ENCODE data around the gene PRKCE.
A peak's percentile ranks its signal among the peaks of the same experiment; 100 is the strongest.

The PRKCE gene

DNA sequence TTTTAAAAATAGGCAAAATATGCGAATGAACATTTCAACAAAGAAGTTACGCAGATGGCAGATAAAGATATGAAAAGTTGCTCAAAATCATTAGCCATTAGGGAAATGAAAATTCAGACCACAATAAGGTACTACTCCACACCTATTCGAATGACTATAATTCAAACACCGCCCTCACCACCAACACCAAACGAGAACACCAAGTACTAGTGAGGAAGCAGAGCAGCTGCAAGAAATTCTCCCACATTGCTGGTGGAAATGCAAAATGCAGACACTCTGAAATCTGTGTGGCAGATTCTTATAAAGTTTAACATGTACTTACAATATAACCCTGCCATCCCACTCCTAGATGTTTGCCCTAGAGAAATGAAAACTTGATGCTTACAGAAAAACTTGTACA lies 17.3 kb upstream of the PRKCE start:
- no peak for DNase-seq

DNA sequence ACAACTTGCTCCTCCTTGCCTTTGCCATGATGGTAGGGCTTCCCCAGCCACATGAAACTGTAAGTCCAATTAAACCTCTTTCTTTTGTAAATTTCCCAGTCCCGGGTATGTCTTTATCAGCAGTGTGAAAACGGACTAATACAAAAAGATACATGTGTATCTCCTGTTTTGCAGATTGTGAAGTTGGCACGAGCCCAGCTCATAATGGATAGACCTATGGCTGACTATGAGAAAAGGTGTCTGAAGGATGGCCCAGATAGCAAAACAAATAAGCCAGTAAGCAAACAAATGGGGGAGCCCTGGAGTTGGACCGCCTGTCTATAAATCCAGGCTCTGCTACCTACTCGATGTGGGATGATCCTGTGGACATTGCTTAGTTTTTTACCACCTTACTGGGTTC lies 15.5 kb upstream of the PRKCE start:
- DNase-seq = no peak

DNA sequence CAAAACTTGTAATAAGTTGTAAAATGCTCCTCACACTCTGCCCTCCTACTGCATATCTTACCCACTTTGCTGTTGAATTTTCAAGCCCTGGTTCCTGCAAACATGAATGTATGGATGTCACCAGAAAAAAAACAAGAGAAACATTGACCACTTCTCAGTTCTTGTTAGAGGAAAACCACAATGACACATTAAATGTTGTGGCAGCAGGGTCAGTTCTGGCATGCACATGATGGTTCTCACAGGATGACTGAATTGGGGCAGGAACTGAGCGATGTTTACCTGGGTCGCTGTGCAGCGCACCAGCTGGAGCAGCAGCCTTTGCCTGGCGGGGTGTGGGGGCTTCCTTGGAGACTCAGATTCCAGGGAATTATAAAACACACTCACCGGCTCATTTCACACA lies 14.0 kb upstream of the PRKCE start:
- DNase-seq = no peak

DNA sequence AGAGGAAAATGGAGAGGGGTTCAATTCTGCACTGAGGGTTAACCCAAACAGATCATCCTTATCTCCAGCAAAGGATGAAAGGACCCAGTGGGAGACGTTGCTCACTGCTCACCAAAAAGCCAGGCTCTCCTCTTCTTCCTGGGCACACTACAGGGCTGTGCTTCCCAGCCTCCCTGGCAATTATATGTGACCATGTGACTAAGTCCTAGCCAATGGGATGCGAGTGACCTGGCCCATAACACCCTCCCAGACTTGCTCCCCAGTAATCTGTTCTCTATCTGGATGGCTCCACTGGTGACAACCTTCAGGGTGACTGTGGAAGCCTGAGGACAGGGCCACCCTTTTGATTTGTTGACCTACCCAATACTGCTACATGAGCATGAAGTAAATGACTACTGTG lies 10.9 kb upstream of the PRKCE start:
- DNase-seq = no peak

DNA sequence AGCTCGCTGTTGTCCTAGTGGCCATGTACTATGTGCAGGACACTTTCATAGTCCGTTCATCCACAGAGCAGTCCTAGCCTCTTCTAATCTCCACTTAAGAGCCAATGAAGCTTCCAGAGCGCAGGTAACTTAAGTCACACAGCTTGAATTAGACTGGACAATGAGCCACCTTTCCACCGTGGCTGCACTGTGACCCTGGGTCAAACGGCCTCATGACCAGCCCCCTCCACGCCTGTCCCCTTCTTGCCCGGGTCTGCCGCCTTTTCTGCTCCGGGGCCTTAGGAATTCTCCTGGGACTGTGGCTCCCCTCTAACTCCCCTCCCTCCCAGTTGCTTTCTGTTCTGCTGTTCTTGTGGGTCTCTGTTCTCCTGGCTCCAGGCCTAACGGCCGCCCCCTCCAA lies 8.4 kb upstream of the PRKCE start:
- no peak for DNase-seq

DNA sequence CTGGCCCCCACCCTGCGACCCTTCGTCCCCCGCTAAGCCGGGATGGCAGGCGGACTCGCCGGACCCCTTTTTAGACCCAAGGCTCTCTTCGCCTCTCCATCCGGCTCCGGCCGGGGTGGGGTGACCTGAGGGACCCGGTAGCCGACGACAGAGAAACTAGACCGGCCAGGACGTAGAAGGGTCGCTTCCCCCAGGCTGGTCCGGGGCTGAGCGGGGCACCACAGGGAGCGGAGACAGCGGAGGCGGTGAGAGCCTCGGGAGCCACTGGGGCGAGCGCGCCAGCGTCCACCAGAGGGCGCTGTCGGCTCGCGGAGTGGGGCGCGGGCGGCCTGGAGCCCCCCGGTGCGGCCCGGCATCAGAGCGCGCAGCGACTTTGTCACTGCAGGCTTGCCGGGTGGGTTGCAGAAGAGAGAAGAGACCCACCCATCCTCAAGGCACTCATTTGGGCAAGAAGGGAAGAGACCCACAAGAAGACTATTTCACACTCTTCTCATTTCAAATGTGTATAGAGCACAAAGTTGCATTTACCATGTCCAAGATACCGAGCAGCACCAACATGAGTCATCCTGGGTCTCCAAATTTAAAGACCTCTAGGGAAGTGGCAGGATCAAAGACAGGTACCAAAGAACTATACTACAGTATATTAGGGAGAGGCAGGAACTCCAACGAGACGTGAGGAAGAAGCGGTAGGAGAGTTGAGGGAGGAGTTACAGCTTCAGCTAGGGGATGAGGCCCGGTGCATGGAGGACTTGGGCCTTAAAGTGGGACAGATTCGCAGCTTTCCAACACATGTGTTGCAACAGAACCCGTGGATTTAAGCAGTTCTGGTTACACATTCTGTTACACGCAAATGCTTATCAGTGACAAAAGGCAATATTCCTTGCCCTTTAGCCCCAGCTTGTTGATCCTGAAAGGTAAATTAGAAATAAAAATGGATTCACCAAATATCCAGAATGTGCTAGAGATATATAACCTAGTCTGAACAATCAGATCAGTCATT lies 7.6 kb upstream of the PRKCE start:
- peak; percentile 68 for DNase-seq

DNA sequence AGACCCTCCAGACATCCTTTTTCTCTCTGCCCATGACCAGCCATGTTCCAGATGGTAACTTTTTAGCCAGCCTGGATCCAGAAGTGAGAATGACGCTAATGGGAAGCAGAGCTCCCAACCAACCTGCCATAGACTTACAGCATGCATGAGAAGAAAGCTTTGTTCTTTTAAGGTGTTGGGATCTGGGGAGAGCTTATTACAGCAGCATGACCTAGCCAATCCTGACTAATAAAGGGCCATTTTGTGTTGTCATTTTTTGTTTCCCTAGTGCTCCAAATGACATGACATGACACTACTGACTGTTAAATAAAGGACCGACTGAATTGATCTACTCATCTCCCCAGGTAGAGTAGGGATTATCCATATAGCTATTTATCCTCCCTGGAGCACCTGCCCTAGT lies 5.2 kb upstream of the PRKCE start:
- DNase-seq = no peak

DNA sequence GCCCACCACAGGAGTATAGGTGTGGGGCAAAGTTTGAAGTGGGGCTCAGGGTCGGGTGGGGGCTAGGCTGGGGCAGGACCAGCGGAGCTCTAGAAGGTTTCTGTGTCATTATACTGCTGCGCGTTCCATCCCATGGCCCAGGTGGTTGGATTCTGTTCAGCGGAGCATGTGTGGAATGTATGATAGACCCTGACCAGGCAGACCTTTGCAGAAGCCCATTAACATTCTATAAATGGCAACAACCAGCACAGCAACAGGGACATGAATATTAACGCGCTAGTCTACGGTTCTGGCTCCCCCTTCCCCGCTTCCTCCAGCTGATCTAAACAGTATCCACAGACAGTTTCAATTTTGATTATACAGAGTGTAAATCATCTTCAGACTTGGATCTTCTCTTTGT lies 4.1 kb upstream of the PRKCE start:
- DNase-seq = no peak

DNA sequence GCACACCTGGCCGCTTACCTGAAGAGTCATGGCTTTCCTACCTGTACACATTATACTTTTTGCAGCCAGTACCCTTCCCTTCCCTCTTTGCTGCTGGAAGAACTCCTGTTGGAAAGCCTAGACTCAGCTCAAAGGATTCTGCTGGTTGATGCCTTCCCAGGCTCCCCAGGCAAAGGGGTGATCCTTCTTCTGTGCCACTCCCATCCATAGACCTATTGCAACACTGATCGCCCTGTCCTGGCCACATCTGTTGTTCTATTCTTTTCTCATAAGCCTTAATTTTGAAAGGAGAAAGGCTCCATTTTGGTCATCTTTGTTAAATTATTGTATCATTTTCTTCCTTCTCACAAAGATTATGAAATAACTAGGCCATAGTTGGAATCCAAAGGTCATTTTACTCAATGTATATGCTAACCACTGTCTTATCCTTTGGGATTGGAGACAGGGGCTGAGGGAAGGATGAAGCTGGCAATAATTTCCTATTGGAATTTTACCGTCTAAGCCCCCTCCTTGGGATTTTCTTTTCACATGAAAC lies 3.4 kb upstream of the PRKCE start:
- no peak for DNase-seq

DNA sequence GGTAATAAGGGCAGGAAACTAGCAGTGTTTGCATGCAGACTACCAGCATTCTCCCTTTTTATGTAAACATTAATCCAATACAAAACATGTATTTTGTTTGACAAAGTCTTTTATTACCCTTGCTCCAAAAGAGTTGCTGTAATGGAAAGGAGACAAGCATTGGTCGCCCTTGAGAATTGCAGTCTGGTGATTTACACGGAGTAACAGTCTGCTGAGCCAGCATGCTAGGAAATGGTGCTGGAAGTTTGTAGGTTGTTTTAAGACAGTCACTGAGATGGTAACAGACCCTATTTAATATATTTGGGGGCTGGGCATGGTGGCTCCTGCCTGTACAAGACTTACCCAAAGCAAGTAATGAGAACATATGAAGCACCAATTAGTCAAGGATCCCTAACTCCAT lies 2.8 kb upstream of the PRKCE start:
- DNase-seq = no peak

DNA sequence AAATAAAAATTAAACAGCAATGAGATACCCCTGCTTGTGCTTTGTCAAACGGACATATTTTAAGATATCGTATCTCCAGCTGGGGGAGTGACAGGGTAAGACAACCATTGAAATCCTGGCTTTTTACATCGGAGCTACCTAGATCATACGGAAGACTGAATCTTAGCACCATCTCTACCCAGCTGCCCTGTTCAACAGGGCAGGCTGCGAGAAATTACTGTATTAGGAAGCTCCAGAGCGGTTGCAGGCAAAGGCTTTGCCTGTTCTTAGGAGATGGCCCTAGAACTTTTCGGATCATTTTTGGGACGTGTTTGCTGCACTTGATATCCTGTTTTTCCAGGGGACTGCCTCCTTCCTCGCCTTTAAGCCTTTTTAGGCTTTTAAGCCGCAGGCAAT lies 2.0 kb upstream of the PRKCE start:
- DNase-seq = no peak

DNA sequence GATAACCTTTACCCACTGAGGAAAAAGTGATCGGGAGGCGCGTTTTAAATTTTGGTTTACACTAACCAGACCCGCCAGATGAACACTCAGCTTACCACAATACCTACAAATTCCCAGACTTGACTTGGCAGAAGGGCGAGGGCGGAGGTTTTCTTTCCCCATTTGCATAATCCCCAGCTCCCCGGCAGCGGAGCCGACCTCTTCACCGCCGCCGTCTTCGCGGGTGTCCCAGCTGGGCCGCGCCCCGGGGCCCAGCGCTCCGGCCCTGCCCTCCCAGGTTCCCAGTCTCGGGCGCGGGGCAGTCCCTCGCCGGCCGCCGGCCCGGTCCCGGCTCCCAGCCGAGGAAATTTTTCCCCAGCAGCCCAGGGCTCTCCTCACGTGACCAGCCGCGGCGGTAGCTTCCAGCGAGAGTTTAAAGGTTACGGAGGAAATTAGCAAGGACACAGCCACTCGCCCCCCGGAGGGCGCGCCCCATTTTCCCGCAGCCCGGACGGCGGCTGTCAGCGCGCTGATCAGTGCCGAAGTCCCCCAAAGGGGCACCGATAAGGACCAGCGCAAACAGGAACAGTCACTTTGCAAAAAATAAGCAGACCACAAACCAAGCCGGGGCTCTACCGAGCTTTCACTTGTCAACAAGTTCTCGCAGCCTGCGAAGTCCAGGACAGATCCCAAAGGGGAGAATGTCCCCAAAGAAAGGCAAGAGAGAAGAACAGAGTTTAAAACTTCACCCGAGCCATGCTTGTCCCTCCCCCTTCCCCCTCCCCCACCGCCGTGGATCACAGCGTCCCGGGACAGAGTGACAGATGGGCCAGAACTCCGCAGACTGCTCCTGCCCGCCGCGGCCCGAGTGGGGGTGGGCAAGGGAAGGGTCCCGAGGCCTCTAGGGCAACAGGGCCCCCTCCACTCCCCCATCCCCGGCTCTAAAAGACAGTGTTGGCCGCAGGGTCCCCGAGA lies 1.3 kb upstream of the PRKCE start:
- peak; percentile 53 for DNase-seq

DNA sequence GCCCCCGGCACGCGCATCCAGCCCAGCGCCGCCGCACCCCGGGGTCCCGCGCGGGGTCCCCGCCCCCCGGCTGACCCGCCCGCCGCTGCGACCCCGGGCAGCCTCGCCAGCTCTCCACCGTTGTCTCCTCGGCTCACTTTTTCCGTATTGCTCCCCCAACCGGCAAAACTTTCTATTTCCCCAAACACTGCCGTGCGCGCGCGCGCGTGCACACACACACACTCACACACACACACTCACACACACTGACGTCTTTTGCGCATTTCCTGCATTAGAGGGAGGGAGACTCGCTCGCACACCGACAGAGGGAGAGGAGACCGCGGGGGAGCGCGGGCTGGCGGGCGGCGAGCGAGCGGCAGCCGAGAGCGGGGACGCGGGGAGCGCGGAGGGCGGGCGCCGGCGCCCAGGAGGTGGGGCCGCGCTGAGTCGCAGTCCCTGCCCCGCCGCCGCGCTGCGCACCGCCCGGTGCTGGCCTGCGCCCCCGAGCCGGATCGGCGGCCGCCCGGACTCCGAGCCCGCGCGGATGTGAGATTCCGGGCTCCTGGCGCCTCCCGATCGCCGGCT lies 542 bp upstream of the PRKCE start:
- peak; percentile 95 for DNase-seq

DNA sequence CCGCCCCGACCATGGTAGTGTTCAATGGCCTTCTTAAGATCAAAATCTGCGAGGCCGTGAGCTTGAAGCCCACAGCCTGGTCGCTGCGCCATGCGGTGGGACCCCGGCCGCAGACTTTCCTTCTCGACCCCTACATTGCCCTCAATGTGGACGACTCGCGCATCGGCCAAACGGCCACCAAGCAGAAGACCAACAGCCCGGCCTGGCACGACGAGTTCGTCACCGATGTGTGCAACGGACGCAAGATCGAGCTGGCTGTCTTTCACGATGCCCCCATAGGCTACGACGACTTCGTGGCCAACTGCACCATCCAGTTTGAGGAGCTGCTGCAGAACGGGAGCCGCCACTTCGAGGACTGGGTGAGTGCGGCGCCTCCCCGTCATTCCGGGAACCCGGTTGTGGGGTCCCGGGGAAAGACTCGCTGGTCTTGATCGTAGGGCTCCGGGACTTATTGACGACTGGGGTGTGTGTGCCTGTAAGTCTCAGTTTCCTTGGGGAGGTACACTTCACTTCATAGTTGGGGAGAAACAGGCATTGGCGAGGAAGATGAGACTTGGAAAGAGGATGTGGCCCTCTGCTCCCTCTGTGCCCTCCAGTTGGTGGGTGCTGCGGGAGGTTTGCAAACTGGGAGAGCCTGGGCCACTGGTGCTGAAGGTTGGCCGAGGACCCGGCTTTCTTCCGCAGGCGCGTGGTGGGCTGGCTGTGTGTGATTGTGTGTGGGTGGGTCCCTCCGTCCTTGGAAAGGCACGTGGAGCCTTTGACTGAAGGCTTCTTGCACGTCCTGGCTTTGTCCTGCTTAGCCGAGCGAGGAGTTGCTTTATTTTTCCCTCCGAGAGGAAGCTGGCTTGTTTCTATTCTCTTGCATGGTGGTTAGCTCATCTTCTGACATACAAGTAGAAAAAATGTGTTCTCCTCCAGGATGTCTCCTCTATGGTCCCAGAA lies 886 bp downstream of the PRKCE start:
- no peak for DNase-seq

DNA sequence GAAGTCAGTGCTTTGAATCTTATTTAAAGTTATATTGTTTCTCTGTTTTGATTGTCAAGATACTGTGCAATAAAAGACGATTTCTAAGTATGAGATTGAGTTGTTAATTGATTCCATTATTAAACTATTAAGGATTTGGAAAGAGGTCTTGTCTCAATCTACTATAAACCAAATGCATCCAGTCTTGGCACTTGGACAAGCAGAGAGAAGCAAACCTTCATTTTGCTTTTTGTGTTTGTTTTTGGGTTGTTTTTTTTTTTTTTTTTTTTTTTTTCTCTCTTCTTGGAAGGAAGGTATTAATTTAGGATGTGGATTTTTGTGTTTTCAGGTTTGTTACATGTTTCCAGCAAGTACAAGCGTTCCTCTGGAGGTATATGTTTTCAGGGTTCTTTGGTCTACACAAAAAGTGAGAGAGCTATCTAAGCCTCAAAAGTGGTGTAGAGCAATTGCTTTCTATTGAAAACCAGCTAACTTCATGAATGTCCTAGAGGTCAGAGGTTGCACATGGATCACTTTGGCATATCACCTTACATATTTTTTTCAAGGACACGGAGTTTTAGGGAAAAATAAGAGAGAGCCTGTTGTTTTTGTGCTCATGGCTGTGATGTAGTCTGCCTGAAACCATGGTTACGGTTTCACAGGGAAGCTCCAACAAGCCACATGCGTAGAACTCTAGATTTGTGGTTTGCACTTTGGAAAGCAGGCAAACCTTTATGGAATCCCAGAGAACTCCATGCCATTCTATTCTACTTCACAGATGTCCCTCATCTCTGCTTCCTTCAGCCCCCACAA lies 1.8 kb downstream of the PRKCE start:
- DNase-seq = no peak

DNA sequence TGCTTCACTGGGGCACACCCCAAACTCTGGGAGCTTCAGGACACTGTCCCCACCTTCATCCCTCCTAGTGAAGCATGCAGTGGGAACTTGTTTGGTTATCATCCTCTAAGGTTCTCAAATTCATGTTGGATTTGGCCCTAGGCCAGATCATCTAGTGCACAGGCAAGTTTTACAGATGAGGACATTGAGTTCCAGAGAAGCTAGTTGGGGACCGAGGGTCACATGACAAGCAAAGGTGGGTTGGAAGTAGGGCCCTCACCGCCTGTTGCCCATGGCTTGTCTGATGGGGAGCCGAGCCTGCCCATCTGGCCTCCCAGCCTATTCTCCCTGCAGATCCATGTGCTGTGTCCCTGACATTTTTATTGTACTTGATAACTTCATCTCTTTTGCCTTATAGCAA lies 2.8 kb downstream of the PRKCE start:
- no peak for DNase-seq

DNA sequence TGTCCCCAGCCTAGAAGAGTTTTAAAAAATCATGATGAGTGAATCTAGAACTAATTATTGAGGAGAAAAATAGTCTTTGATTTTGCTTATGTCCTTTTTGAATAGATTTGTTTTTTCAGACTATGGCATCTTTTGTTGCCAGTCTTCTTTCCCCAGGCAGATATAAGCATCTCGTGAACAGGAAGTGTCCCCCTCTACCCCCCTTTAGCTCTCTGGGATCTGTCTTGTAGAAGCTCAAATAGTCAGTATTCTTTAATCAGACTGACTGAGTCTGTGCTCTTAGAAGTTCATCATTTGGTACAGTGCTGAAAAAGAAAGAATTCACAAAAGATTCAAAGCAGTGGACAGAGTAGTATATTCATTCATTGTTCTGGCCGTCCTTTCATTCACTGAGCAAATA lies 10.4 kb downstream of the PRKCE start:
- DNase-seq = no peak

DNA sequence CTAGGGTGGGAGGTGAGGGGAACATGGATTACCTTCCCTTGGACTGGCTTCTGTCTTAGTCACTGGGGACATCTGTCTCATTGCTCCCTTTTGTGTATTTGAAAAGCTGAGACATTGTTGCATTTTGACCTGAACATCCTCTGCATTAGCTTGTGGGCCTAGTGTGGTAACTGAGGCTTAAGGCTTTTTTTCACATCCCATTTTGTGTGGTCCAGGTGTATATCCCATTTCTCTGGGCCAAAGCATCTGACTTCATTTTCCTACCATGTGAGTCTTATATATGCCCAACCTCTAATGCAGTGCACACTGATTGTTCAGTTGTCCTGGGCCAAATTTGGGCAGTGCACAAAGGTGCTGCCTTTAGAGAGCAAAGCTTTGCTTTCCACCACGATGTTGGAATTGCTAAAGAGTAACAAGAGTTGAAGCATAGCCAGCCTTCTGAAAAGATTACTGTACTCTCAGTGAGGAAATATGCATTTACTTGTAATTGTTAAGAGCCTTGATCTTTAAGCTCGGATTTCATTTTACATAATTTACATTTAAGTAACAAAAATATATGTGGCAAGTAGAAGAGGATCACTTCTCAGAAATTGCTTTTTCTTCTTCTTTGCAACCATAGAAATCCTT lies 13.3 kb downstream of the PRKCE start:
- DNase-seq = no peak

DNA sequence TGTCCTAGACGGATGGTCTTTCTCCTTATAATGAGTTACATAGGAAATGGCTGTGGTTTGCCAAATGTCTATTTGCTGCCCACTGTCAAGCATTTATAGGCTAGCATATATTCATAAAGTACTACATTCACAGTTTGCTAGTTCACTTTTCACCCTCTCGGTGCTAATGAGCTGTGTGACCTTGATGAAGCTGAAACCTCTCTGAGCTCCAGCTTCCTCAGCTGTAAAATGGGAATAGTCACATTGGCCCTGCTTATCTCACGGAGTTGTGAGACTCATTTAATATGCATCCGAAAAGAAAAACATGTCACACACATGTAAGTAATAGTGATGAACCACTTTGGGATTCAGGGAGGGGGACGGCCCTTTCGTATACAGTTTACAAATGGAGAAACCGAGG lies 17.0 kb downstream of the PRKCE start:
- no peak for DNase-seq

DNA sequence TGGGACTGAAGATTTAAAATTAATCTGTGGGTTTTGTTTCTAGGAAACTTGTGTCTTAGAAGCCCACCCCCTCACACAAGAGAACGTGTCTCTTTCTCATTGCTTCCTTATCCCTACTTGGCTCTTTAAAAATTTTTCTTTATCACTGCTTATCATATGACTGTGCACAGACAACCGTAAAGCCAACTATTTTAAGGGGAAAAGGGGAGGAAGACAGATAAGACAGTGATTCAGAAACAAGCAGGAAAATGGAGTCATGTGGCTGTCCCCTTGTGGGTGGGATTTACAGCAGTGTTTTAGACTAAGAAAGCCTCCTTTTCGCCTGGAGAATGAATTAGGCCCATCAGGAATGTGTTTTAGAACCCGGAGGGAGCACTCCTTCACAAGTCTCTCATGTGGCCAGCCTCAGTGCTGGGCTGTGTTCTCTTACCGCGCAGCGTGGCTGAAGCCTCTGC lies 17.6 kb downstream of the PRKCE start:
- DNase-seq = no peak

DNA sequence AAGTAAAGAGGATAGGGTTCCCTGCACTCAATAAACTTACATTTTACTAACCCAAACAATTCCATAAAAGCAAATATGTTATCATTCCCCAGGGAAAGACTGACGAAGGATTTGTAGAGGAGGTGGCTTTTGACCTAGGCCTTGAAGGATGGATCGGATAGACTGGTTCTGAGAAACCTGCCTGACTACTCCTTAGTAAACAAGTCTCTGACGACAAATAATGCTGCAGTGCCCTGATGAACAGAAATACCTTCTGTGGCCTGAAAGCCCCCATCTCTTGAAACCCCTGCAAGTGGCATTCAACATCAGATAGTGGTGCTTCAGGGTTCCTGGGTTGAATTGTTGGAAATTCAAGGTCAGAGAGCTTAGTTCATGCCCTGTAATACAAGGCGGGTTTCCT lies 19.2 kb downstream of the PRKCE start:
- DNase-seq = no peak

Data from CD4-positive, alpha-beta T cell treated with Interleukin-15 for 1 hour (primary cell).